Keratinocyte (primary cell): ENCODE results near the gene PRKAB1.

Experiments
- CTCF ChIP-seq, 3 experiments: IDR thresholded peaks in 1 of 3; conservative IDR thresholded peaks in 1 of 3; optimal IDR thresholded peaks in 1 of 3; 2 replicates in 2 of 3; 3 replicates in 1 of 3; pipeline versions ENCODE3 to v1.5.1; 2011; ENCODE audit warnings: low read length in 3 of 3, mild to moderate bottlenecking in 3 of 3, moderate library complexity in 2 of 3, control low read depth in 1 of 3, inconsistent platforms in 1 of 3; ENCODE audit not compliant: insufficient read depth in 2 of 3; ENCODE audit errors: extremely low read depth in 1 of 3
- EZH2 ChIP-seq: IDR thresholded peaks from one replicate; pipeline ENCODE4 v1.6.1; 2012; ENCODE audit warnings: inconsistent platforms, mild to moderate bottlenecking, low read length, moderate library complexity

DNA sequence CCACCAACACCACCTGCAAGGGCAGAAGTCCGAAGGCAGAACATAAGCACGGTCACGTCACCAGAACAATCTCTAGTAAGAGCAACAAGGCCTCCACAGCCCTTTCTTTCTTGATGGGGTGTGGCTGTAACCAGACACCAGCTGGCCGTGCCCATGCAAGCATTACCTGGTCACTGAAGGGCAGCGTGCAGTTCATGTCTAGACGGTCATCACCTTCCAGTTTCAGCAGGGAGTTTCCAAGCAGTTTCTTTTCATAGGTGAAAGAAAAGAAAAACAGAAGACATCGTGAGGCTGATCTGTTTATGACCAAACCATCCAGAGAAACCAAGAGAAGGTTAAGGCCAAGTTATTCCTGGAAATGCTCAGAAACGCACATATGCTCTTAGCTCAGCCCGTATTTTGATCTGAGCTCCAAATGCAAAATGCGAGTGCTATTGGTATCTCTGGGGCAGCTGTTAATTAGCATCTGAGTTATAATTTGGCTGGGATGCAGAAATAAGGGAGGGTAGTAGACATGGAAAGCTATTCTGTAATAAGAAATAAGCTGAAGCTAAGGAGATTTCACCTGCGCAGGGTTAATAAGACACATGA is 42.5 kb downstream of the PRKAB1 start:
- no peak for TF ChIP-seq CTCF (optimal IDR thresholded peaks at IDR 0.05 in 1 of 3, IDR thresholded peaks at IDR 0.05 in 1 of 3, conservative IDR thresholded peaks at IDR 0.05 in 1 of 3; ENCODE audit: extremely low read depth in 1 of 3, insufficient read depth in 2 of 3, low read length in 3 of 3)
- no peak for TF ChIP-seq EZH2
